Endothelial cell of umbilical vein (primary cell): ENCODE results near the gene TMC1. TPM values are rescaled to one million over a fixed set of nuclear protein-coding genes. Genes with fewer than 3 reads are reported as not detected.

ENCODE experiments used
- BruUV-seq: library from RNA; stranded (reverse); fragments of 400-500 nt; replicated peaks from 2 replicates; lab custom pipeline; 2021; lab: Mats Ljungman, UMichigan
- CTCF ChIA-PET: fragments of 300-600, 350-600 bp; sonication (Branson Sonifier 250); formaldehyde crosslinking; loops from one replicate; lab custom pipeline; 2021; ENCODE audit warnings: antibody characterized with exemption, inconsistent platforms; lab: Charles Lee
- POLR2A ChIA-PET: fragments of 300-600, 350-600 bp; sonication (Branson Sonifier 250); formaldehyde crosslinking; loops from one replicate; lab custom pipeline; 2021; ENCODE audit warnings: antibody characterized with exemption, inconsistent platforms; lab: Charles Lee
- DNase-seq: peaks from one replicate; pipeline ENCODE4 v3.0.0-alpha.2; 2011; ENCODE audit warnings: low read depth, low spot score
- FAIRE-seq: peaks from 2 replicates; lab custom pipeline; 2011; peaks lifted over from hg19 to GRCh38; lab: Jason Lieb, UNC
- H2AFZ ChIP-seq: 2 replicates; pipeline ENCODE4 v1.6.0; 2012; ENCODE audit warnings: low read depth, low read length, control low read depth, inconsistent platforms
- H3K27ac ChIP-seq: 2 replicates; pipeline ENCODE4 v1.5.1; 2011; ENCODE audit warnings: low read depth, mild to moderate bottlenecking, control low read depth, low read length, moderate library complexity; ENCODE audit not compliant: insufficient read depth
- H3K27me3 ChIP-seq, 2 experiments: 2 replicates each; pipeline versions ENCODE4 v1.6.0 to v1.6.1; 2011; ENCODE audit warnings: low read length in 2 of 2, mixed read lengths in 1 of 2; ENCODE audit not compliant: control insufficient read depth in 2 of 2, insufficient read depth in 2 of 2
- H3K36me3 ChIP-seq, 2 experiments: 2 replicates in 1 of 2; 3 replicates in 1 of 2; pipeline ENCODE4 v1.5.1; 2011; ENCODE audit warnings: low read length in 2 of 2, mild to moderate bottlenecking in 1 of 2, moderate library complexity in 1 of 2; ENCODE audit not compliant: control insufficient read depth in 2 of 2, insufficient read depth in 2 of 2; ENCODE audit errors: extremely low read depth in 1 of 2
- H3K4me1 ChIP-seq: 3 replicates; pipeline ENCODE4 v1.5.1; 2011; ENCODE audit warnings: mild to moderate bottlenecking, low read length; ENCODE audit not compliant: control insufficient read depth, insufficient read depth; ENCODE audit errors: extremely low read depth
- H3K4me2 ChIP-seq: 2 replicates; pipeline ENCODE4 v1.6.1; 2011; ENCODE audit warnings: low read length, control low read depth, mixed read lengths; ENCODE audit not compliant: insufficient read depth
- H3K4me3 ChIP-seq, 3 experiments: fragments of 200-600 bp in 1 of 3; sonication (generic), shearing (Covaris generic) in 1 of 3; replicated peaks in 1 of 3; 2 replicates each; pipeline ENCODE4 v1.5.1; 2011 to 2016; ENCODE audit warnings: control low read depth in 3 of 3, low read length in 3 of 3, mild to moderate bottlenecking in 2 of 3, inconsistent platforms in 1 of 3, low read depth in 1 of 3, moderate library complexity in 1 of 3; ENCODE audit not compliant: insufficient read depth in 1 of 3
- H3K79me2 ChIP-seq: 2 replicates; pipeline ENCODE4 v1.6.0; 2012; ENCODE audit warnings: low read length, inconsistent platforms; ENCODE audit not compliant: control insufficient read depth, insufficient read depth
- H3K9ac ChIP-seq: replicated peaks from 2 replicates; pipeline ENCODE3; 2011; ENCODE audit warnings: low read length, control low read depth; ENCODE audit not compliant: insufficient read depth; ENCODE audit errors: extremely low read depth
- H3K9me1 ChIP-seq: replicated peaks from 3 replicates; pipeline ENCODE4 v1.6.0; 2011; ENCODE audit warnings: mild to moderate bottlenecking, low read length; ENCODE audit not compliant: control insufficient read depth, insufficient read depth; ENCODE audit errors: extremely low read depth
- H3K9me3 ChIP-seq: replicated peaks from 2 replicates; pipeline ENCODE4 v1.5.1; 2012; ENCODE audit warnings: low read length, inconsistent platforms; ENCODE audit not compliant: control insufficient read depth, insufficient read depth
- H4K20me1 ChIP-seq: replicated peaks from 2 replicates; pipeline ENCODE3; 2011; ENCODE audit warnings: mild to moderate bottlenecking, low read length; ENCODE audit not compliant: control insufficient read depth, insufficient read depth; ENCODE audit errors: extremely low read depth
- EZH2 ChIP-seq: IDR thresholded peaks from 2 replicates; pipeline ENCODE4 v1.6.1; 2012; ENCODE audit warnings: borderline replicate concordance, low read depth, mild to moderate bottlenecking, moderate library complexity, low read length, inconsistent platforms; ENCODE audit not compliant: severe bottlenecking
- FOS ChIP-seq: IDR thresholded peaks from 2 replicates; pipeline ENCODE4 v1.6.1; 2011; ENCODE audit warnings: mild to moderate bottlenecking, low read length, moderate library complexity, borderline replicate concordance; ENCODE audit not compliant: insufficient read depth
- GATA2 ChIP-seq: IDR thresholded peaks from 2 replicates; pipeline ENCODE4 v1.7.0; 2011; ENCODE audit warnings: low read depth, mild to moderate bottlenecking, moderate library complexity, mixed read lengths, low read length; ENCODE audit not compliant: insufficient read length, insufficient read depth
- JUN ChIP-seq: IDR thresholded peaks from 2 replicates; pipeline ENCODE4 v1.6.1; 2011; ENCODE audit warnings: borderline replicate concordance, low read depth; ENCODE audit not compliant: insufficient read length, insufficient read depth
- MAX ChIP-seq: IDR thresholded peaks from 2 replicates; pipeline ENCODE4 v1.6.1; 2011; ENCODE audit not compliant: insufficient read depth, insufficient read length
- MYC ChIP-seq: IDR thresholded peaks from one replicate; pipeline ENCODE4 v1.6.1; 2011; ENCODE audit warnings: mild to moderate bottlenecking, low read depth, low read length
- POLR2AphosphoS5 ChIP-seq: IDR thresholded peaks from 2 replicates; pipeline ENCODE4 v1.6.1; 2012; ENCODE audit warnings: low read depth, mild to moderate bottlenecking, control low read depth, low read length, moderate library complexity; ENCODE audit not compliant: insufficient read depth
- dilution Hi-C: fragments of 300-500 bp; cut with MboI; formaldehyde crosslinking; loops from one replicate; pipeline ENCODE4 v1.15.0; 2019; ENCODE audit warnings: low sequenced_read_pairs; ENCODE audit not compliant: extremely low pct_ligation_motif_present
- intact Hi-C: fragments of 100-400 bp; cut with micrococcal nuclease; formaldehyde crosslinking; loops from one replicate; pipeline ENCODE4 v1.10.0; 2022
- polyA plus RNA-seq, 4 experiments: library from polyadenylated mRNA; depleted of rRNA in 3 of 4; stranded (reverse) in 3 of 4; unstranded in 1 of 4; fragments of >200 nt; gene quantifications; 2 replicates each; pipeline versions ENCODE4 v1.2.1 to v1.2.3, GENCODE V29; 2011 to 2012; ENCODE audit warnings: missing spikeins in 1 of 4
- total RNA-seq: library from RNA; stranded (reverse); gene quantifications from 2 replicates; pipeline ENCODE4 v1.2.3, GENCODE V29; 2021
- TF ChIP-seq, protein P1 (sequence below), 2 donors: IDR thresholded peaks; 1 replicate in 1 of 2; 2 replicates in 1 of 2; pipeline ENCODE4 v1.5.1; 2011; ENCODE audit warnings: low read length in 2 of 2, mild to moderate bottlenecking in 2 of 2, moderate library complexity in 2 of 2, control low read depth in 1 of 2, inconsistent platforms in 1 of 2, low read depth in 1 of 2; ENCODE audit not compliant: insufficient read depth in 1 of 2; ENCODE audit errors: extremely low read depth in 1 of 2

The TMC1 gene
- total and polyA plus RNA-seq, 2 donors (not counting 3 experiments of a cell fraction or from before 2014, with no cell fraction given), result 1.5 TPM; not detected in 1

DNA sequence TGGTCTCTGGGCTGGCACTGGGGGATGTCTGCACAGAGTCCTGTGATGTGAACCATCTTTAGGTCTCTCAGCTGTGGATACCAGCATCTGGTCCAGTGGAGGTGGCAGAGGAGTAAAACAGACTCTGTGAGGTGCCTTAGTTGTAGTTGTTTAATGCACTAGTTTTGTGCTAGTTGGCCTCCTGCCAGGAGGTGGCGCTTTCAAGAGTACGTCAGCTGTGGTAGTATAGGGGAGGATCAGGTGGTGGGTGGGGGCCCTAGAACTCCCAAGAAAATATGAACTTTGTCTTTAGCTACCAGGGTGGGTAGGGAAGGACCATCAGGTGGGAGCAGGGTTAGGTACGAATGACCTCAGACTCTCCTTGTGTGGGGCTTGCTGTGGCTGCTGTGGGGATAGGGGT, 197.1 kb downstream of the TMC1 start:
- BruUV-seq, result no TSS peak
- H3K27ac ChIP-seq, result no peak overlapping the region
- dilution Hi-C loops (no loop called here), intact Hi-C loops (loop anchor here (10.0 kb wide), 1 partner anchor 56 kb away; no protein-coding TSS in a partner anchor)
- H4K20me1 ChIP-seq, result no peaks in the 10 kb centered on the region
- no peak for FAIRE-seq
- ChIA-PET CTCF (no interaction called here), POLR2A (no interaction called here)
- H3K4me3 ChIP-seq, result no peak overlapping the region
- TF ChIP-seq, protein P1, sequence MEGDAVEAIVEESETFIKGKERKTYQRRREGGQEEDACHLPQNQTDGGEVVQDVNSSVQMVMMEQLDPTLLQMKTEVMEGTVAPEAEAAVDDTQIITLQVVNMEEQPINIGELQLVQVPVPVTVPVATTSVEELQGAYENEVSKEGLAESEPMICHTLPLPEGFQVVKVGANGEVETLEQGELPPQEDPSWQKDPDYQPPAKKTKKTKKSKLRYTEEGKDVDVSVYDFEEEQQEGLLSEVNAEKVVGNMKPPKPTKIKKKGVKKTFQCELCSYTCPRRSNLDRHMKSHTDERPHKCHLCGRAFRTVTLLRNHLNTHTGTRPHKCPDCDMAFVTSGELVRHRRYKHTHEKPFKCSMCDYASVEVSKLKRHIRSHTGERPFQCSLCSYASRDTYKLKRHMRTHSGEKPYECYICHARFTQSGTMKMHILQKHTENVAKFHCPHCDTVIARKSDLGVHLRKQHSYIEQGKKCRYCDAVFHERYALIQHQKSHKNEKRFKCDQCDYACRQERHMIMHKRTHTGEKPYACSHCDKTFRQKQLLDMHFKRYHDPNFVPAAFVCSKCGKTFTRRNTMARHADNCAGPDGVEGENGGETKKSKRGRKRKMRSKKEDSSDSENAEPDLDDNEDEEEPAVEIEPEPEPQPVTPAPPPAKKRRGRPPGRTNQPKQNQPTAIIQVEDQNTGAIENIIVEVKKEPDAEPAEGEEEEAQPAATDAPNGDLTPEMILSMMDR (IDR thresholded peaks at IDR 0.05; ENCODE audit: extremely low read depth in 1 of 2, insufficient read depth in 1 of 2, low read depth in 1 of 2, low read length in 2 of 2), result no peak
- H3K4me1 ChIP-seq, result no peaks in the 10 kb centered on the region
- H3K9me1 ChIP-seq, result no peaks in the 10 kb centered on the region
- no peak overlapping the region for H3K4me2 ChIP-seq
- no peaks in the 10 kb centered on the region for H3K27me3 ChIP-seq
- no peak overlapping the region for H2AFZ ChIP-seq
- H3K79me2 ChIP-seq, result no peaks in the 10 kb centered on the region
- DNase-seq, result no peak
- H3K9me3 ChIP-seq, result no peaks in the 10 kb centered on the region
- H3K36me3 ChIP-seq, result no peaks in the 10 kb centered on the region
- H3K9ac ChIP-seq, result no peak overlapping the region

GRCh38 chr9:72721067-72721466, 199.7 kb downstream of the TMC1 start:
- TF ChIP-seq EZH2, result no peak
- no peak for TF ChIP-seq MAX
- TF ChIP-seq GATA2, result no peak
- no peak for TF ChIP-seq MYC
- no peak for TF ChIP-seq JUN
- TF ChIP-seq FOS, result no peak
- no peak for TF ChIP-seq POLR2AphosphoS5
- TF ChIP-seq, protein P1 (IDR thresholded peaks at IDR 0.05; ENCODE audit: extremely low read depth in 1 of 2, insufficient read depth in 1 of 2, low read depth in 1 of 2, low read length in 2 of 2), result no peak
- Histone ChIP-seq H3K9me3 (no peaks in the 10 kb centered on the region), H3K9me1 (no peaks in the 10 kb centered on the region), H4K20me1 (no peaks in the 10 kb centered on the region), H3K27me3 (no peaks in the 10 kb centered on the region), H3K79me2 (no peaks in the 10 kb centered on the region), H3K4me1 (no peaks in the 10 kb centered on the region), H2AFZ (no peak overlapping the region), H3K9ac (no peak overlapping the region), H3K4me3 (no peak overlapping the region), H3K27ac (no peak overlapping the region), H3K4me2 (no peak overlapping the region), H3K36me3 (no peaks in the 10 kb centered on the region)
- BruUV-seq, result no TSS peak
- DNase-seq, result no peak
- ChIA-PET CTCF (no interaction called here), POLR2A (no interaction called here)
- intact Hi-C loops, result no loop called here
- no peak for FAIRE-seq
- dilution Hi-C loops, result no loop called here
